Measurements from ENCODE around the gene RHO. TPM values are rescaled to one million over a fixed set of nuclear protein-coding genes. Genes with fewer than 3 reads are reported as not detected.

The RHO gene
- total and polyA plus RNA-seq, 10 of the 15 experiments (the other 5 are each of a cell fraction or from before 2014, with no cell fraction given) = not detected

GRCh38 chr3:129581623-129582022, 53.2 kb downstream of the RHO start:
- in situ Hi-C loops (cut with MboI) = no loop called here
- CTCF ChIA-PET = interaction anchor here (0.5 to 1.1 kb wide), 3 partner anchors 198 to 420 kb away, joined by 3 read pairs; no protein-coding TSS in a partner anchor

More at GRCh38 chr3:129581623-129582022, 53.2 kb downstream of the RHO start:
- peaks cover 18% of the 10 kb centered on the region for H3K4me1 ChIP-seq (ENCODE audit: control insufficient read depth, insufficient read depth, low read length)
- H3K9me3 ChIP-seq (replicated peaks; ENCODE audit: control insufficient read depth, insufficient read depth, low read length) = no peaks in the 10 kb centered on the region
- no peak overlapping the region for H3K9ac ChIP-seq (ENCODE audit: control insufficient read depth, insufficient read depth, low read length)
- H3K36me3 ChIP-seq (ENCODE audit: control insufficient read depth in 2 of 2, insufficient read depth in 2 of 2, low read length in 1 of 2) = no peaks in the 10 kb centered on the region
- RAD21 ChIA-PET (ENCODE audit: unreplicated experiment) = no interaction called here
- 35% methylated on average over 8 of the region's 8 CpGs for WGBS (ENCODE audit: insufficient coverage, insufficient replicate concordance, low lambda C conversion rate, missing lambda C conversion rate)
- H3K27ac ChIP-seq (ENCODE audit: control insufficient read depth, insufficient read depth) = no peak overlapping the region
- SMC1A ChIA-PET (ENCODE audit: uncharacterized antibody, unreplicated experiment) = interaction anchor here (1.3 kb wide), 1 partner anchor 91 kb away, joined by 3 read pairs; no protein-coding TSS in a partner anchor
- no peaks in the 10 kb centered on the region for H4K20me1 ChIP-seq (ENCODE audit: control insufficient read depth, insufficient read depth)
- BruUV-seq (replicated peaks) = no TSS peak
- POLR2A ChIA-PET = no interaction called here
- no peak overlapping the region for H3K4me3 ChIP-seq
- no peak overlapping the region for H3K4me2 ChIP-seq (ENCODE audit: control insufficient read depth, insufficient read depth)
- no peaks in the 10 kb centered on the region for H3K79me2 ChIP-seq (ENCODE audit: control insufficient read depth, insufficient read depth, low read length)
- H2AFZ ChIP-seq (ENCODE audit: control insufficient read depth, low read depth, low read length) = no peak overlapping the region
- ATAC-seq (no peak), FAIRE-seq (no peak), DNase-seq (ENCODE audit: low read depth, low spot score) (no peak)
- intact Hi-C loops (cut with micrococcal nuclease; ENCODE audit: unreplicated experiment) = no loop called here
- TF ChIP-seq ESRRA (IDR thresholded peaks at IDR 0.05; ENCODE audit: low read length) (no peak), SIX5 (IDR thresholded peaks at IDR 0.05; ENCODE audit: low read depth, low read length, severe bottlenecking) (no peak), HCFC1 (IDR thresholded peaks at IDR 0.05; ENCODE audit: low read length) (no peak), PKNOX1 (IDR thresholded peaks at IDR 0.05) (no peak), TARDBP (IDR thresholded peaks at IDR 0.05; ENCODE audit: borderline replicate concordance) (no peak), JUND (IDR thresholded peaks at IDR 0.05; ENCODE audit: low read depth, low read length) (no peak), BCL11A (IDR thresholded peaks at IDR 0.05; ENCODE audit: low read depth, low read length) (no peak)
- TF ChIP-seq, protein P1, sequence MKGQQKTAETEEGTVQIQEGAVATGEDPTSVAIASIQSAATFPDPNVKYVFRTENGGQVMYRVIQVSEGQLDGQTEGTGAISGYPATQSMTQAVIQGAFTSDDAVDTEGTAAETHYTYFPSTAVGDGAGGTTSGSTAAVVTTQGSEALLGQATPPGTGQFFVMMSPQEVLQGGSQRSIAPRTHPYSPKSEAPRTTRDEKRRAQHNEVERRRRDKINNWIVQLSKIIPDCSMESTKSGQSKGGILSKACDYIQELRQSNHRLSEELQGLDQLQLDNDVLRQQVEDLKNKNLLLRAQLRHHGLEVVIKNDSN (IDR thresholded peaks at IDR 0.05; ENCODE audit: borderline replicate concordance, extremely low read length, insufficient read depth, low read depth, low read length) = no peak
- TF ChIP-seq, protein P2, sequence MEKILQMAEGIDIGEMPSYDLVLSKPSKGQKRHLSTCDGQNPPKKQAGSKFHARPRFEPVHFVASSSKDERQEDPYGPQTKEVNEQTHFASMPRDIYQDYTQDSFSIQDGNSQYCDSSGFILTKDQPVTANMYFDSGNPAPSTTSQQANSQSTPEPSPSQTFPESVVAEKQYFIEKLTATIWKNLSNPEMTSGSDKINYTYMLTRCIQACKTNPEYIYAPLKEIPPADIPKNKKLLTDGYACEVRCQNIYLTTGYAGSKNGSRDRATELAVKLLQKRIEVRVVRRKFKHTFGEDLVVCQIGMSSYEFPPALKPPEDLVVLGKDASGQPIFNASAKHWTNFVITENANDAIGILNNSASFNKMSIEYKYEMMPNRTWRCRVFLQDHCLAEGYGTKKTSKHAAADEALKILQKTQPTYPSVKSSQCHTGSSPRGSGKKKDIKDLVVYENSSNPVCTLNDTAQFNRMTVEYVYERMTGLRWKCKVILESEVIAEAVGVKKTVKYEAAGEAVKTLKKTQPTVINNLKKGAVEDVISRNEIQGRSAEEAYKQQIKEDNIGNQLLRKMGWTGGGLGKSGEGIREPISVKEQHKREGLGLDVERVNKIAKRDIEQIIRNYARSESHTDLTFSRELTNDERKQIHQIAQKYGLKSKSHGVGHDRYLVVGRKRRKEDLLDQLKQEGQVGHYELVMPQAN (conservative IDR thresholded peaks at IDR 0.05) = no peak
- H3K27me3 ChIP-seq (replicated peaks in 1 of 2; ENCODE audit: control insufficient read depth in 2 of 2, insufficient read depth in 2 of 2, low read length in 1 of 2) = no peaks in the 10 kb centered on the region

All from GM12878 (cell line).